ENCODE data around the gene CEACAM18.
"Not testable (repeated sequence)": the region's sequence is repeated elsewhere in the genome, so short reads cannot be mapped to it uniquely, and the experiment has no call there.

The CEACAM18 gene

DNA sequence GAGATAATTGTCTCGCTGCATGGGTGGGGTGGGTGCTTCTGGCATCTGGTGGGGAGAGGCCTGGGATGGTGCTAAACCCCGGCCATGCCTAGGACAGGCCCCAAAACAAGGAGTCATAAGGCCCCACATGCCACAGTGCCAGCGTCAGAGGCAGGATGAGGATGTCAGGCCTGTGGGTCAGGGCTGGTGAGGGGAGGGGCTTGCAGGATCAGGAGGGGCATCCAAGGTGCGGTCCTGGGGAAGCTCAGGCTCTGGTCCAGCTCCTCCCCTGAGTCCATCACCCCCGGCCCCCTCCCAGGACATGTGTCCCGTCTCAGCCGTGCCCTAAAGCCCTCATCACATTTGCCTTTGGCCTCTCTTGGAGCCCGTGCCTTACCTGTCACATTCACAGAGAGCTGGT, 22.6 kb downstream of the CEACAM18 start:
- not testable (repeated sequence) for DNase-seq

DNA sequence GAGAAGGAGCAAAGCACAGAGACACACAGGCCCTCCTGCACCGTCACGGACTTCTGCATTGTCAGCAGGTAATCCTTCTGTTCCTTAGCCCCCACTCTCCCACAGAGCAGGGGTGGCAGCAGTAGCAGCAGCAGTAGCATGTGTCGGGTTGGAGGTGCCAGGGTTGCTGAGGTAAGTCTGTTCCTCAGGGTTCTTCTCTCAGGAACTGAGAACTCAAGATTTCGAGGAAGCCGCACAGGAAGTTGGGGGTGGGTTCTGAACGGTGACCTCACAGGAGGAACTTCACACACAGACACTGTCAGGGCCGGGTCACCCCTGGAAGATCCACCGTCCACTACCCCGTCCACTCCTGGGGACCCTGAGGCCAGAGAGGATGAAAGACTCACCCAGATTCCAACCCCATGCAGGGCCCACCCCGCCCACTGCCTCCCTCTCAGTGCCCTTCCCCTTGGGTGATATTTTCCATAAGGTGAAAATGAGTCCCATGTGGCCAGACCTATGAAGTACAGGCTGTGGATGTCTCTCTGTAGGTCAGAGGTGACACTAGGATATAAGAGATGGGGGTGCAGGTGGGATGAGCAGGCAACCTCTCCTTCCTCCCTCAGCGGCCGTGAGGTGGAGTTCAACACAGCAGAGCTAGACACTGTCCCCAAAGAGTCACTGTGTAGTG, 23.4 kb downstream of the CEACAM18 start, which contains the start of gene SIGLEC12:
TSS of gene SIGLEC12 (minus strand) at position 207 of the 670 bp plus-strand sequence. CDS start at position 140, 67 bp downstream.
- DNase-seq, result no peak

DNA sequence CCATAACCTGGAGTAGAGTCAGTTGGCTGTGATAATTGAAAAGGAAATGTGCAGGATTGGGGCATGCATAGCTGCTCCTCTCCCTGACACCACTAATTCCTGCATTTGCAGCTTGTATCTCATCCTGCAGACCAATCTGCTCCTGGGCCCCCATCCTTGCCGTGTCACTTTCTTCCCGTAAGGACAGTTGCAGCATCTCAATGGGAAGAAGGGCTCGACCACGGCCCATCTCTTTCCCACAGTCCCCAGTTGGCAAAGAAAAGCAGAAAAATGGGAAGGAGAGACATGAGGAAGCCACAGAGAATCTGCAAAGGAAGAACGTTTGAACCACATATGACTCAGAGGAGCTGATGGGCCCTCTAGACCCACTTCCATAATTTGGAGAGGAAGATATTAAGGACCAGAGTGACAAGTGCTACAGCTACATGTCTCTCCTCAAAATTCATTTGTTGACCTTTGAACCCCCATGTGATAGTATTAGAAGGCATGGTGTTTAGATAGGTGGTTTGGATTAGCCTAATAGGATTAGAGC, 25.0 kb downstream of the CEACAM18 start:
- DNase-seq, result no peak

DNA sequence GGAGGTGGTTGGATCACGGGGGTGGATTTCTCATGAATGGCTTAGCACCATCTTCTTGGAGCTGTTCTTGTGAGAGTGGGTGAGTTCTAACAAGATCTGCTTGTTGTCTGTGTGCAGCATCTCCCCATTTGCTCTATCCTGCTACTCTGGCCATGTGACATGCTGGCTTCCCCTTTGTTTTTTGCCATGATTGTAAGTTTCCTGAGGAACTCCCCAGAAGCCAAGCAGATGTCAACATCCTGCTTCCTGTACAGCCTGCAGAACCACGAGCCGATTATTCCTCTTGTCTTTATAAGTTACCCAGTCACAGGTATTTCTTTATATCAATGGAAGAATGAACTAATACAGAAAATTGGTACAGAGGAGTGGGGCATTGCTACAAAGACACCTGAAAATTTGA, 25.6 kb downstream of the CEACAM18 start:
- no peak for DNase-seq

DNA sequence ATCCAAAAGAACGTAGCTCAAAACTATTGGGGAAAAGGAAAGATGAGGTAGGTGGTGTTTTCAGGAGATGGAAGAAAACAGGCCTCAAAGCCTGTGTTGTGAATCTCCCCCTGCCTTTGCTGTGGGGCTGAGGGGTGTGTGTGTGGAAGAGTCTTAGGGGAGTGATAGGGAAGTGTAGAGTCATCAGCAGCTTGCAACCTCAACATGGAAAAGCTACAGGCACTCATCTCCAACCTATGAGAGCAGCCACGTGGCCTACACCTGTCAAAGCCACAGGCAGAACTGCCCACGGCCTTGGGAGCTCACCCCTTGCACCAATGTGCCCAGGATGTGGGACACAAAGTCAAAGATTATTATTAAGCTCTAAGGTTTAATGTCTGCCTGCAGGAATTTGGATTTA, 27.6 kb downstream of the CEACAM18 start:
- DNase-seq, result no peak

DNA sequence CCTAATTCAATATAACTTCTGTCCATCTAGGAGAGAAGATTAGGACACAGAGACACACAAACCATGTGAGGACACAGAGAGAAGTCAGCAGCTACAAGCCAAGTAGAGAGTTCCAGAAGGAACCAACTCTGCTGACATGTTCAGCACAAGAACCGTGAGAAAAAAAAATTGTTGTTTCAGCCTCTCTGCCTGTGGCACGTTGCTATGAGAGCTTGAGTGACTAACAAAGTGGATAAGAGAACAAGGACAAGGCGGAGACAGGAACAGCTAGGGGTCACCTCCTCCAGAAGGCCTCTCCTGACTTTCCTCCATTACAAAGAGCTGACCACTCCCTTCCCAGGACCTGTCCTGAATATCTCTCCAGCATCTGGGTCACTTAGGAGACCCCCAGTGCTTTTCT, 28.9 kb downstream of the CEACAM18 start:
- no peak for DNase-seq

DNA sequence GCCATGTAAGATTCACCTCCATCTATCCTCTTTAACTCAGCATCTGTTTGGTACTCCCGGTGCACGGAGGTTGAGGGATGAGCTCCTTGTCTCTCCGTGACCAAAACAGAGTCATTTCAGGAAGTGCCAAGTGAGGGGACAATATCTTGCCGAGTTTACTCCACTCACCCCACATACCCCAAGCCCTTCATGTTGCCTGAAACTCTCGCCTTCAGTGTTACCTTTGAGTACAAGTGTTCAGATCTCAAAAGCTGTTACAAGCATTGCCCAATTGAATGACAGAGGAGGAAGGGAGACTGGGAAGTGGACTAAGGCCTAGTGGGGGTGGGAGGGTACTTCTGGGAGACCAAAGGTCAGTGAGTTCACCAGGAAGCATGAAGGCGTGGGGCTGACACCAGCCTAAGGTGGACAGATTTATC, 29.3 kb downstream of the CEACAM18 start:
- DNase-seq, result no peak

DNA sequence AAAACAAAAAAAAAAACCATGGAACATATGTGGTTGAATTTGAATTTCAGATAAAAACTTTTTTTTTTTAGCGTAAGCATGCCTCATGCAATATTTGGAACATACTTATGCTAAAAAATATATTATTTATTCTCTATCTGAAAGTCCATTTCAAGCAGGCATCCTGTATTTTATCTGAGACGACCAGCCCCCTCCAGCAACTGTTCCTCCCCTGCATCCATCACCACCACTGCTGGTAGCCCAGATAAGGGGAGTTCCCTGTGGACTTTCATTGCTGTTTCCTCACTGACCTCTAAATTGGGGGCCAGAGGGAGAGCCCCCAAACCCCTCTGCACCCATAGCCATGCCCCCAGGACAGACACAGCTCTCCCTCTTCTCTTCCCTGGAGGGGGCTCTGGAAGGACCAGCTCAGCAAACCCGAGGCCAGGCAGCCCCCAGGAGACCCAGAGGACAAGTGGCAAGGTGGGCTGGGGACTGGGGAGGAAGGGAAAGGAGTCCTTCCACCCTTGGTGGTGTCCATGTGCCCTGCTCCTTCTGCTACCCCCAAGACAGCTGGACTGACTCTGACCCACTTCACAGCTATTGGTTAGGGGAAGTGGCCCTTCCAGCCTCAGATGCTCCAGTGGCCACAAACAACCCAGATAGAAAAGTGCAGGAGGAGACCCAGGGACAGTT, 29.9 kb downstream of the CEACAM18 start:
- DNase-seq, result no peak

DNA sequence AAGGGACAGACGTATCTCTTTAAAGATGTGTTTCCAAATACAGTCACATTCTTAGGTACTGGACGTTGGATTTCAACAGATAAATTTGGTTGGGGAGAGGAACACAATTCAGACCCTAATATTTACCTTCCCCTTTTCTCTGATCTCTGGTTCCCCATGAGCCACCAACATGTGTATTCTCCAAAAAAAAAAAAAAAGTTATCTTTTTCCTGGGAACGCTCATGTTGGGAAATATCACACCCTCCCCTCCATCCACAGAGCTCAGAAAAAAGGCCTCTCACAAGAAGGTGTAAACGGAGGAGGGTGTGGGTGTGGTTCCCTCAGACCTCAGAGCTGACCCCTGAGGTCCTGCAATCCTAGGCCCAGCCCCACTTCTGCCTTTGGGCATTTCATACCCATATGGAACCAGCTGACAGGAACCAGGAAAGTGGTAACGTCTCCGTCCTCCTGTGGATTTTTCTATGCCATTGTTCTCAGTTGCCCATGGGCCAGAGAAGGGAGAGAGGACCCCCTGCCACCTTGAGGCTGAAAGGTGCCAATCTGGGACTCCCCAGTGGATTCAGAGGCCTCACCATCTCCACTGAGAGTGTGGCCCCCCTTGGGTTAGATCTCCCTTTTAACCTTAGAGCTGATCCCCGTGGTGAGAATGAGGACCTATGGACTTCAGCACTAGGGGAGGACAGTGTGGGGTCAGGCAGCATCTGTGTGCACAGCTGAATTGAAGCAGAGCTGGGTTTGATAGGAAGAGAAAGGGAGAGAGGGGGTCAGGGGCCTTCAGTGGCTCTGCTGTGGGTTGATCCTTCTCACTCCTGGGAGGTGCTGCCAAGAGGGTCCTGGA, 31.7 kb downstream of the CEACAM18 start:
- DNase-seq, result no peak

DNA sequence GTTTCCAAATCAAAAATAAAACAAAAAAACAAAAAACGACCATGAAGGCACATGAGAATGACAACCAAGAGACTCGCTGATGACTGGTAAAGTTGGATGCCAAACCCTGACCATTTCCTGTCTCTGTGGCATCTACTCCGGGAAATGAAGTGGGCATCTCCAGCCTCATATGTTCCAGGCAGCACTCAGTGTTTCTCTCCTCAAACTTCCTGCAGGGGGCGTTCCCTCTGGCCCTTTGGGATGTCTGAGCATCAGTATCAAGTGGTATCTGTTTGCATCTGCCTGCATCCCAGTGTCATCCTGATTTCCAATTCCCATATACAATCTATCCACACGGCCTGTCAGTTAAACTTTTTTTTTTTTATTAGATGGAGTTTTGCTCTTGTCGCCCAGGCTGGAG, 33.0 kb downstream of the CEACAM18 start:
- no peak for DNase-seq

DNA sequence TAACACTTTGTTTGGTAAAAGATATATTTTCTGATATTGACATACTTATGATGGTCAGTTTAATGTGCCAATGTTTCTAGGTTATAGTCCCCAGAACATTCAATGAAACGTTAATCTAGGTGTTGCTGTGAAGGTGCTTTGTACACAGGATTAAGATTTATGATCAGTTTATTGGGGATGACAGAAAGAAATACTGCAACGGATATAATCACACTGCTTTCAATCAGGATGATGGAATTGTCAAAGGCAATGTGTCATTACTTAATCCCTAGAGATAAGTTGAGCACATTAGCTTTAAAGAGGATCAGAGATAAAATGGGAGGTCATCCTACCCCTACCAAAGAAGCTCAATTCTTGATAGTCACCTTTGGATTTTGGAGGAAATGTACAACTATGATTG, 35.6 kb downstream of the CEACAM18 start:
- DNase-seq, result no peak

DNA sequence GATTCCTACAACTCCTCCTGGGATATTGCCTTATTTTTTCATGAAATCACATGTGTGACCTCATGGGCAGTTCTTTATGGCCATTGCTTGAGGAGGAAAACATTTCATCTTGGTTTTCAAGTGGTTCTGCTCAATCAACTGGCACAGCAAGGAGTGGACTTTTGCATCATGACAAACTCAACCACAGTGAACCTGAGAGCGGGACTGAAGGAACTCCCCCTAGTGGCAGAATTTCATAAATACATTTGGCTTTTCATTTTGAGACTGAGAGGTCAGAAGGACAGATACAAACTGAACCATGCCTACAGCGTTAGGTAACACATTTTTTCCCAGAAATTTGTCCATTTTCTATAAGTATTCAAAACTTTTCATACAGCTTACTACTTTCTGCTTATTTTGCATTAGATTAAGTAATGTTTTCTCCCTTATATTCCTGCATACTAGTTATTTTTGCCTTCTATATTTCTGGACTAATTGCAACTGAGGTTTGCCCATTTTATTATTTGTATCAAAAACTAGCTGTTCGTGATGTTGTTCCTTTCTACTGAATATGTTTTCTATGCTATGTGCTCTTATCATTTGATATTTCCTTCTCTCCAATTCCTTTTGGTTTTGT, 36.6 kb downstream of the CEACAM18 start:
- DNase-seq, result no peak

DNA sequence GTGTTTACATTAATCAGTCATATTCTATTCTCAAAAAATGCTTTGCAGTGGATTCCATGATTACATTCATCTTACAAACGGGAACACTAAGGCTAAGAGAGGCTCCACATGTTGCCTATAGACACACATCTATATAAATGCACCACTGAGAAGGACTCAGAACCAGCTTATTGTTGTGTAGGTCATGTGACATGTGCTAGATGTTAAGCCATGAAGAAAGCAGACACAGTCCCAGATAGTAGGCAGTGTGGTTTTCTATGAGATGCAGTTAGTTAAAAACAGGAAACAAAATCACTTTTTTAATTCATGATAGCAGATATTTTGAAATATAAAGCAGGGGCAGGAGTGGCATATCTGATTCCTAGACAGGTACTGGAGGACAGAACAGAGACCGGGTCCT, 42.4 kb downstream of the CEACAM18 start:
- DNase-seq, result no peak

DNA sequence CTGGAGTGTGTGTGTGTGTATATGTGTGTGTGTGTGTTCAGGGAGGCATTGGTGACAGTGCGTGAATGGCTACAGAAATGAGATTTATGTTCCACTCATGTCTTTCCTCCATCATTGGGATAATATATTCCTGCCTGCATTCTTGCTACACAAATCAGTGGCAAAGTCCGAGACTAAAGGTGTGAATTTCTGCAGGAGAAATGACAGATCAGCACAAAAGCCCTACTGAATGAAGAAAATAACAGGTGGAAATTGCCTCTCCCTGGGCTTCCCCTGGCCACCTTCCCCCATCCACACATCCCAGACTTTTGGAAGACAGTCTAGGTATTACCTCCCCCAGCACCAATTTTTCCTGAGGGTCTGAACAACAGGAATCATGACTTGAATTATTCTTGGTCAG, 43.0 kb downstream of the CEACAM18 start:
- DNase-seq, result no peak

DNA sequence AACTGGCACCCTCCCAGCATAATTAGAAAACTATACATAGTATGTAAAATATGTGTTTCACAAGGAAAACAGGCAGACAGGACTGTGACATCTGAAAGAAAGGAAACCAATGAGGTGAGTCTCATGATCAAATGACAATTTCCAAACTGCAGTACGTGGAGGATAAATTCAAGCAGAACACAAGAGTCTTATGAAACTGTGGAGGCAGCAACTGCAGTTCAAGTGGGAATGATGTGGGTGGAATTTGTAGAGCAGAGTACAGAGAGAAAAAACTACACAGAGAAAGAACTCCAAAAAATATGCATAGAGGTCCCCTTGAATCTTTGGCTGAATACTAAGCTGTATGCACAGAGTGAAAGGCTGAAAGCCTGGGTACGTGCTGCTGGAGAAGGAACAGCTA, 43.4 kb downstream of the CEACAM18 start:
- no peak for DNase-seq

DNA sequence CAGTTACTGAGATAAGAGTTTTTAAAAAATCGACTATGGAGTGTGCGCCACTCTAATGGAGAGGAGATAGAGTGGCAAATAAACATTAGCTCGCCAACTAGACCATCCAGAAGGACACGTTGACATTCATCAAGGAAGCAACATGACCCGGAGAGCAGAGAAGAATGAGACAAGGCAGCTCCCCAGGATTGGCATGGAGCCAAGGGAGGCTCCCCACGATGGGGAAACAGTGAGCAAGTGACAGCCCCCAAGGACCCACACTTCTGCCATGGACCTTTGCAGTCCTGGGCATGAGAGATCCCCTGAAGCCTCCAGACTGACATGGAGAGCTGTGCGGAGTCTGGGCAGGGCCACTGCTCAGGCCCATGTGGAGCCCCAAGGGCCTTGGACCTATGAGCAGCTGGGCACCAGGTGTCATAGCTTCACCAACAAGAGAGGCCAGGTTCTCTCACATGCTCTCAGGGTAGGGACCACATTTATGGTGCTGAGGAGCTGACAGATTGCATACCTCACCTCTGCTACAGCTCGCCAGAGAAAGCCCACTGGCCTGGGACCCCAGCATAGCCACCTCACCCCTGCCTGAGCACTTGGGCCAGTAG, 46.4 kb downstream of the CEACAM18 start:
- no peak for DNase-seq

DNA sequence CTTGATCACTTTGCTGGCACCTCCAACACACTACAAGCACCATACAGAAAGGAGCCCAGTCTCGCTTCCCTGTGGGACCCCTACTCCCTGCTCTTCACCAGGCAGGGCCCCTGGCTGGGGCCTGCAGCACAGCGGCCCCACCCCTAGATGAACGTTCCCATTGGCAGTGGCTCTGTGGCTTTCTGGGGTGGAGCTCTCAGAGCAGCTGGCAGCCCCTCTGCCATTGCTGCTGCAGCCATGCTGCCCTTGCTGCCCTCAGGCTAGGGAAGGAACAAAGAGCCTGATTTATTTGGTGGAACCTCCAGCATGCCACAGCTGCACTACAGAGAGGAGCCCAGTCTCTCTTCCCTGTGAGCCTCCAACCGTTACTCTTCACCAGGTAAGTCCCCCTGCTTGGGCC, 47.3 kb downstream of the CEACAM18 start:
- DNase-seq, result no peak

DNA sequence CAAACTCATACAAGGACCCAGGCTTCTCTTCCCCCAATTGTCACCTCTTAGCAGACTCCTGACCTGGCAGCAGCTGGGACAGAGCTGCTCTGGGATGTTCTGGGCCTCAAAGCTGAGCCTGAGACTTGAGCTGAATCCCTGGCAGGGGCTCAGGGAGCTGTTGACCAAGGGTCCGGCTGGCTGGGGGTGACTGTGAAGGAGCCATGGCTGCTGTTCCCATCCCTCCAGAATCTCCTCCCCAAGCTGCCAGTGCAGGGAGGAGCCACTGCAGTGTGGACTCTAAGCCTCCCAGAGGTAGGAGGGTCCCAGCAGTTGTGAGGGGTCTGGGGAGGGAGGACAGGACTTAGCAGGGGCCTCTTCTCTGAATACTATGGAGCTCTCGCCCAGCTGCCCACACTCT, 51.0 kb downstream of the CEACAM18 start:
- no peak for DNase-seq

DNA sequence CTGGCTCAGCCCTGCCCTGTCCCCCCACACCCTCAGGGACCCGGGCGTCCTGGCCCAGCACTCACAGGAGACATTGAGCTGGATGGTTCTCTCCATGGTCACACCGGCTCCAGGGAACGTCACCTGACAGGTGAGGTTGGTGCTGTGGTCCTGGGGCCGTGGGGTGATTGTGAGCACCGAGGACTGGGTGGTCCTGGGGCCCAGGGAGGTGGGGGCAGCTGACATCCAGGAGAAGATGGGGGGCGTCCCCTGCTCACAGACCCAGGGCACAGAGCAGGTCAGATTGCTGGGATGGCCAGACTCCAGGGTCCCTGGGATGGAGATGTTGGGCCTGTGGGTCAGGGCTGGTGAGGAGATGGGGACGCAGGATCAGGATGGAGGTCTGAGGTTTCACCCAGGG, 52.3 kb downstream of the CEACAM18 start:
- no peak for DNase-seq

DNA sequence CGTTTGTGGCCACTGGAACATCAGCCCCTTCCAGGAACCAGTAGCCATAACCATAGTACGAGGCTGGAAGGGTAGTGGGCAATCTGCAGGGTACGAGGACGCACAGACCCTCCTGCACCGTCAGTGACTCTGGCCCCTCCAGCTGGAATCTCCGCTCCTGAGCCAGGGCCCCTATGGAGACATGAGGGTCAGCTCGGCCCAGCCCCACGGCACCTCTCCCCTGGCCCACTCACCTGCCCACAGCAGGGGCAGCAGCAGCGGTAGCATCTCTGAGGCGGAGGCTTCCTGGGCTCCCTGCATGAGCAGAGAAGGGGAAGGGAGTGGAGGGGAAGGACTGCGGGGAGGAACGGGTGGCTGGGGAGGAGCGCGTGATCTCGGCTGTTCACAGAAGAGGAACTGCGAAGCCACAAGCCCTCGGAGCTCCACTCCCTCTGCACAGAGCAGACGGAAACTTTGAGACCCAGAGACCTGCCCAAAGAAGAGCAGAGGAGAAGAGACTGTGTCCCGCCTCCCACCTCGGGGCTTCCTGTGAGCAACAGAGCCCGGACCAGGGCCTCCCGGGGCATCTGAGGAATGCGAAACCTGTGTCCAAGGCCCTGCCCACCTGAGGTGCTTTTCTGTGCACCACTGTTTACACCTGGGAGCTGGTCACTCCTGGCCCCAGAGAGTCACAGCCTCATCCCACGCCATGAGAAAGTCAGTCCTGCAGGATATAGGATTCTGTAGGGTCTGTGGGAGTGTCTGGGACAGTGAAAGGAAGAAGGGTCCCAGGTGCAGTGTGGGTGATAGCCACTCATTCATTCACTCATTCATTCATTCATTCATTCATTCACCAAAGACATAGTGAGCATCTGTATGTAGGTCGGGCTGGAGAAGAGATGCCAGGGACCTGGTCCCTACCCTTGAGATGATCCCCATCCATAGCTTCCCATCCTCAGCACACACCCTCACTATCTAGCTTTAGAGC, 53.3 kb downstream of the CEACAM18 start, which contains the start of gene SIGLEC6:
TSS of gene SIGLEC6 (minus strand) at position 322 of the 967 bp plus-strand sequence. CDS start at position 300, 22 bp downstream.
- DNase-seq, result no peak

DNA sequence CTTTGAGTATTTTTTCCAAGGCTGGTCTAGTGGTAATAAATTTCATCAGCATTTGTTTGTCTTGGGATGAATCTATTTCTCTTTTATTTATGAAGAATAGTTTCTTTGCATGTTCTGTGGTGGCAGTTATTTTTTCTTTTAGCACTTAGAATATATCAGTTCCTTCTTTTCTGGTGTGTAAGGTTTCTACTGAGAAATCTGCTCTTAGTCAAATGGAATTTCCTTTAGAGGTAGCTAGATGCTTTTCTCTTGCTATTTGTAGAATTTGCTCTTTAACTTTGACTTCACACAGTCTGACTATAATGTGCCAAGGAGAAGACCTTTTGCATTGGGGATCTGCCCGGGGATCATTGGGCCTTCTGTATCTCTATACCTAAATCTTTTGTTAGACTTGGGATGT, 57.2 kb downstream of the CEACAM18 start:
- no peak for DNase-seq

Measured in activated CD4-positive, alpha-beta T cell treated with anti-CD3 and anti-CD28 coated beads, Interleukin-2, amount 50 U/mL, for 4 hours (primary cell).